AG09309 (cell line): Measurements from ENCODE around the gene SIRT7.
A peak's percentile ranks its signal among the peaks of the same experiment; 100 is the strongest.

Experiments used
- DNase-seq: peaks from one replicate; pipeline ENCODE4 v3.0.0-alpha.2; 2010; ENCODE audit warnings: low read depth
- H3K4me3 ChIP-seq: 2 replicates; pipeline ENCODE4 v1.5.1; 2011; ENCODE audit warnings: mild to moderate bottlenecking, low read depth, low read length, moderate library complexity; ENCODE audit not compliant: control insufficient read depth
- CTCF ChIP-seq: IDR thresholded peaks from 2 replicates; pipeline ENCODE4 v1.5.1; 2011; ENCODE audit warnings: mild to moderate bottlenecking, low read depth, low read length, inconsistent platforms; ENCODE audit not compliant: insufficient read depth, control insufficient read depth; ENCODE audit errors: missing control alignments

Gene SIRT7

GRCh38 chr17:81934850-81935708 is 17.1 kb upstream of the SIRT7 start:
- peak overlapping the region; percentile 52; the same call in 1 of the 2 replicates for H3K4me3 ChIP-seq
- no peak for TF ChIP-seq CTCF
- DNase-seq, result no peak

- no peak overlapping the region for H3K4me3 ChIP-seq
- TF ChIP-seq CTCF, result no peak
- no peak for DNase-seq
These were observed 16.3 kb upstream of the SIRT7 start for GRCh38 chr17:81934098-81934757.

DNA sequence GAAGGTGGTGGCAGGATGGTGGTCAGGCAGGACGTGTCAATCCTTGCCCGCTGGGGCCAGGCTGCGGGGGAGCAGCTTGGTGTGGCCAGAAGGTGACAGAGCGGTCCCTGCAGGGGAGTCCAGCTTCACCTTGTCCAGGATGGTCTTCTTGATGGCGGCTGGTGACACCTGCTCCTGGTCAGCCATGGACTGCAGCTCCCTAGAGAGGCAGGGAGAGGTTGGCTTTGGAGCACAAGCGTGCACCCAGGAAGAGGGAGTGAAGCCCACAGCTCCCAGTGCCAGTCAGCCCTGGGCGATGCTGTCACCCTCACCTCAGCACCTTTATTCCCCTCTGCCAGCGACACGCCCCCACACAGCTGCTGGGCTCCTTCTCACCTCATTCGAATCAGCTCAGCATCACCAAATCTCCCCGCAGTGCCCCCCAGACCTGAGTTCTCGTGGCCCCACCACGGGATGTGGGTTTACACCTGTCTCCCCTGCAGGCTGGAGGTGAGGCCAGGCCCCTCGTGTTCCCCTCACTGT is 15.3 kb upstream of the SIRT7 start:
- DNase-seq, result no peak

DNA sequence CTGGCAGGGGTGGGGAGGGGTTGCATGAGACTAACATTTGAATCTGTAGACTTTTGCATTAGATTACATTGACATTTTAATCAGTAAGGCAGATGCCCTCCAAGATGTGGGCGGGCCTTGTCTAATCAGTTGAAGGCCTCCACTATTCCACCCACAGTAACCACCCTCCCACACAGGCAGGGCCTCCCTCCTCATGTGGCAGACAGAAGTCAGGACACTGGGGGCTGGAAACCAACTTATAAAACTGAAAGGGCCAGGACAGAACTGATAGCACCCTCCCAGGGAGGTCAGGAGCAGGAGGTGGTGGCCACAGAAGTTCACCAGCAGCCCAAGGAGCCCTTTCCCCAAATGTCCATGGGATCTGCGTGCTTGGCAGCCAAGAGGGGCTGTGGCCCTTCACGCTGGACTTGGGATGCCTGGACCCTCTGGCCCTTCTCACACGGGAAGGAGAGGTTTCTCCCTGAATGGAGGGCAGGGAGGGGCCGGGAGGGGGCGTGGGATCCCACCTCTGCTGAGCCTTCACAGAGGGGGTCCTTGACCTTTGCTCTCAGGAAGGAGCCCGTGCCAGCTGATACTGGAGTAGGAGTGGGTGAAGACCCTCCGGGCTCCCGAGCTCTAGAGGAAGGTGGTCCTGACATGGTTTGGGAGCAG is 14.5 kb upstream of the SIRT7 start:
- H3K4me3 ChIP-seq, result no peak overlapping the region
- DNase-seq, result no peak
- TF ChIP-seq CTCF, result no peak

More for the DNA sequence above, 15.3 kb upstream of the SIRT7 start:
- TF ChIP-seq CTCF, result no peak
- no peak overlapping the region for H3K4me3 ChIP-seq

DNA sequence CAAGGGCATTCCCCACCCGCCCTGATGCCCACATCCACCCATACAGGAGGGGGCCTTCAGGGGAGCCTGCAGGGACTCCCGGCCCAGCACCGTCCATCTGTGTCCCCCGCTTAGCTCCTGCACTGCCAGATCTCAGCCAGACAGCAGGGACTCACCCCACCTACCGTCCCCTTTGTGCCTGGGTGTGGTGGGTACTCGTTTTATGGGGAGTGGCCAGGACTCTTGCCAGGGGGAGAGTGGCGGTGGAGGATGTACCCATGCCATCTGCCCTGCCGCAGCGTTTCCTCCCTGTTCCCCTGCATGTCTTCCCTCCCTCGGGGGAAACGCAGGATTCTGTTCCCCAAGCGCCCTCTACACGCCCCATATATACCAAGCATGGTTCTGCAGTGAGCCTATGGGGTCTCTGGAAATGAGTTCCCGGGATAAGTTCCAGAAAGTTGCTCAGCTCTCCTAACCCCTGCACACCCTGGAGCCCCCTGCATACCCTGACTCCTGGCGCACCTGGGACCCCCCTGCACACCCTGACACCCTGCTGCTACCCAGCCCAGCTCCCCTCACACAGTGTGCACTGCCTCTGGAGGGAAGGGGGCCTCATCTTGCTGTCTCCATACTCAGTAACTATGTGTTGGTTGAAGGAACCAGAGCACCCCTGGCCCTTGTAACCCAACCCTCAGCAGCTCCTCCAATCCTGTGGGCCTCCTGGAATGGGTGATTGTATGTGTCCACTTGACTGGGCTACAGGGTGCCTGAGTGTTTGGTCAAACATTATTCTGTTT is 13.8 kb upstream of the SIRT7 start:
- no peak for DNase-seq
- no peak overlapping the region for H3K4me3 ChIP-seq
- TF ChIP-seq CTCF, result no peak

- H3K4me3 ChIP-seq, result no peak overlapping the region
- DNase-seq, result no peak
- no peak for TF ChIP-seq CTCF
These were observed 13.2 kb upstream of the SIRT7 start for GRCh38 chr17:81931189-81931556.
